GF-D8 (cell line): ENCODE results near the gene SSC5D.
A peak's percentile ranks its signal among the peaks of the same experiment; 100 is the strongest.

Experiments used
- DNase-seq: peaks from one replicate; lab custom pipeline; 2025; lab: John Stamatoyannopoulos, UW

The SSC5D gene

DNA sequence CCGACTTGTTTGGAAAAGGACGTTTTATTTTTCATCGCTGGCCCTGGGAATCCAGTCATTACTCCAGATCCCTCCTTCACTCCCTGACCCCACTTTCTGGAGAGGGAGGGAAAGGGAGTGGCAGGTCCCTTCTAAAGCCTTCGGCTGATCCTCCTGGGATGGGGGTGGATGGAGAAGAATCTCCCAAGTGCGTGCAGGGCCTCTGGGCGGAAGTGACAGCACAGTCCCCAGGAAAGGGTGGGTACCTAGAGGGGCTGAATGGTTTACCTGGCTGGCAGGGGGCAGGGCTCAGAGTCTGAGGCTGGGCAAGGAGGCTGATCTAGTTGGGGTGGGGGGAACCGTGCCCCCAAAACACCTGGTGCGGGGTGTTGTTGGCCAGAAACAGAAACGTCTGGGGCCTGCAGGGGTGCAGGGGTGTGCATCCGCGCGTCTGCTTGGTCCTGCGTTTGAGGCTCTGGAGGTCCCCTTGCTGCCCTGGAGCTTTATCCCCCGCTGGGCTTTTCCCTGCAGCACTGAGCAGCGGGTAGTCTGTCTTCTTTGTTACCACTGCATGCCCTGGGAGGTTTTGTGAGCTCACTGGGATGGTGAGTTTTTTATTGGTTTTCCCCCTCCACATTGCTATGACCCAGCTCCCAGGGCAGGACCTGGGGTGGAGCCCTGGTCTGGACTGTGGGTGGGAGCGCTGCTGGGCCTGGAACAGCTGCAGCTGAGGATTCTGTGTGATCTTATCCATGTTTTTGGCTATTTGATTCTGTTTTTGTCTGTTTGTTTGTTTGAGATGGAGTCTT is 14.8 kb upstream of the SSC5D start:
- DNase-seq, result no peak

DNA sequence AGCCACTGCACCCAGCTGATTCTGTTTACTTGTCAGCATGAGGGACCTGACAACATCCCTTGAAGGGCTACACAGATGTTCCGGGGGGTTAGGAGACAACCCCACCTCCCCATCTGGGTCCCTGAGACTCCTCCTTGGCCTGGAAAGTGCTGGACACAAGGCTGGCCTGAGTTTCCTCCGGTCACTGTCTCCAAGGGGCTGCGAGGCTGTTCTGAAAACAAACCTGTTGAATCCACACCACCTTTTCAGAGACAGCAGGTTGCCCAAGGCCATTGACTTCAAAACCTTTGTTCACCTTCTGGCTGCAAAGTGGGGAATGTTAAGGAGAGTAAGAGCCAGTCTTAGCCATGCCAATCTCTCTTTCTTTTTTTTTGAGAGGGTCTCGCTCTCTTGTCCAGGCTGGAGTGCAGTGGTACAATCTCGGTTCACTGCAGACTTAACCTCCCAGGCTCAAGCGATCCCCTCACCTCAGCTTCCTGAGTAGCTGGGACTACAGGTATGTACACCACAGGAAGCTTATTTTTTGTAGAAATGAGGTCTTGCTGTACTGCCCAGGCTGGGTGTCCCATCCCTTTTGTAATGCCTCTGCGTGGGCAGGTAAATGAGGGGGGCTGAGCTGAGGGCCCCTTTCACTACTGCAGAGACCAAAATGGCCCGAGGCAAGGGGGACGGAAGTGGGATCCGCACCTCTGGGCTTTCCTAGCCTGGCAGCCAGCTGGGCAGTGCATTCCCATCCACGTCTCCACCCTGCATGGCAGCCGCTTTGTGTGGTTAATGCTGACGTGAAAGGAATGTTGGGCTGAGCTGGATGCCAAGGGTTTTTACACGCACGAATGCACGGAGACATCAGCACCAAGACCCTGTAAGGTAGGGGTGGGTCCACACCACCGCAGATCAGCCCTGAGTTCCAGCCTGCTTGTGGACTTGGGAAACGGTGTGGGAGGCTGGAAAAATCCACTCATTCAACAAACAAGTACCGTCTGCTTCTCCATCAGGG is 13.7 kb upstream of the SSC5D start:
- no peak for DNase-seq

DNA sequence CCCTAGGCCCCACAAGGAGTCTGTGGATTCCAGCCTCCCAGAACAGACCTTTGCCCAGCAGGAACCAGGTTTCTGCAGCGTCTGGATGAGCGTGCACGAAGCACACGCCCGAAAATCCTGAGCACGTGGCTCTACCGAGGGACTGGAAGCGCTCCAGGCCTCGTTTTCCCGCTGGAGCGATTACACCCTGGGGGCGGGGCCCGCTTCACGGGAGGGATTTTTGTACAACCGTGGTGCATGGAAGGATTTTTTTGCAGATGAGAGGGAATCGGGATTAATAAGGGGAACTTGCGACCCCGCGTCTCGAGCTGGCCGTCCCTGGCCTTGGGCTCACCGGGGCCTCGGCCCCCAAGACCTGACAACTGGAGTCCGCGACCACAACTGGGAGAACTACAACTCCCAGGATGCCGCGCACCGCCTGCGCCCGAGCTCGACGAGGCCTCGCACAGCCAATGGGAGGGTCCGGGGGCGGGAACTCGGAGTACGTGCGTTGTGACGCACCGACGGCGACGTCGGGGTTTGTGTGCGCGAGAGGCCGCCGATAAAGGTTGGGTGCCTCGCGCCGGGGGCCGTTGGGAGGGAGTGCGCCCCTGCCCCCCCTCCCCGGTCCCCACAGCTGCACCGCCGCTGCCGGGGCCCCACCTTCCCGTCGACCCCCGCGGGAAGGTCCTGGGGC is 12.0 kb upstream of the SSC5D start, which contains the start of gene ZNF628:
Gene ZNF628, plus strand, starts transcription at position 518 of the 676 bp plus-strand sequence. CDS start 3,294 bp downstream, outside the sequence.
- peak; percentile 93 for DNase-seq

- no peak for DNase-seq
Observed at GRCh38 chr19:55477905-55478304, 10.3 kb upstream of the SSC5D start.

DNA sequence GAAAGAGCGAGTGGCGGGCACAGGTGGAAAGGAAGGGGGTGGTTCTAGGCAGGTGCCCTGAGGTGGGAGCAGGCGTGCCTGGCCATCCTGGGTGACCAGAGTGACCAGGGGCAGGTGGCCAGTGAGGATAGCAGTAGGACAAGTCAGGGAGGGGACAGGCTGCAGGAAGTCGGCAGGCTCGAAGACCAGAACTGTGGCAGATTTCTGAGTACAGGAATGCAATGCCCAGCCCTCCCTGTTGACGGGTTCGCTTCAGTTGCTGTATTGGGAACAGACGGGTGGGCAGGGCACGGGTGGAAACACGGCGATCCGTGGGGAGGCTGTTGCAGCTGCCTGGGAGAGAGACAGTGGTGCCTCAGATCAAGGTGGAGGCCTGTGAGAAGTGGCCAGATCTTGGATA is 9.9 kb upstream of the SSC5D start:
- DNase-seq, result no peak

DNA sequence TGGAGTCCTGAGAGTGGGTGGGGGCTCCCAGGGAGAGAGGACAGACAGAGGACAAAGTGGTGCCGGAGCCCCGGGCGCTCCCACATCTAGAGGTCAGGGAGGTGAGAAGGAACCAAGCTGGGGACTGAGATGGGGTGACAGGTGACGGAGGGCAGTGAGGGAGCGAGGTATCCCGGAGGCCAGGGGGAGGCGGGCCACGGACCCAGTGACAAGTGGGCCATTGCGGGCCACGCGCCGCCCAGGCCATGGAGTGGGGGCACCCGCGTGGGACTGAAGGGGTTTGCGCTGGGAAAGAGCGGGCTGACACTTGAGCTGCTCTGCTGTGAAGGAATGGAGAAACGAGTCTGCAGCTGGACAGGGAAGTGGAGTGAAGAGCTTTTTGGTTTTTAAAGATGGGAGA is 9.2 kb upstream of the SSC5D start:
- DNase-seq, result no peak

GRCh38 chr19:55479451-55480230 is 8.6 kb upstream of the SSC5D start:
- no peak for DNase-seq

GRCh38 chr19:55481148-55481793 is 7.0 kb upstream of the SSC5D start:
- no peak for DNase-seq

- DNase-seq, result no peak
Observed at GRCh38 chr19:55481794-55482155, 6.5 kb upstream of the SSC5D start.

GRCh38 chr19:55482156-55482961 is 5.9 kb upstream of the SSC5D start:
- DNase-seq, result no peak

DNA sequence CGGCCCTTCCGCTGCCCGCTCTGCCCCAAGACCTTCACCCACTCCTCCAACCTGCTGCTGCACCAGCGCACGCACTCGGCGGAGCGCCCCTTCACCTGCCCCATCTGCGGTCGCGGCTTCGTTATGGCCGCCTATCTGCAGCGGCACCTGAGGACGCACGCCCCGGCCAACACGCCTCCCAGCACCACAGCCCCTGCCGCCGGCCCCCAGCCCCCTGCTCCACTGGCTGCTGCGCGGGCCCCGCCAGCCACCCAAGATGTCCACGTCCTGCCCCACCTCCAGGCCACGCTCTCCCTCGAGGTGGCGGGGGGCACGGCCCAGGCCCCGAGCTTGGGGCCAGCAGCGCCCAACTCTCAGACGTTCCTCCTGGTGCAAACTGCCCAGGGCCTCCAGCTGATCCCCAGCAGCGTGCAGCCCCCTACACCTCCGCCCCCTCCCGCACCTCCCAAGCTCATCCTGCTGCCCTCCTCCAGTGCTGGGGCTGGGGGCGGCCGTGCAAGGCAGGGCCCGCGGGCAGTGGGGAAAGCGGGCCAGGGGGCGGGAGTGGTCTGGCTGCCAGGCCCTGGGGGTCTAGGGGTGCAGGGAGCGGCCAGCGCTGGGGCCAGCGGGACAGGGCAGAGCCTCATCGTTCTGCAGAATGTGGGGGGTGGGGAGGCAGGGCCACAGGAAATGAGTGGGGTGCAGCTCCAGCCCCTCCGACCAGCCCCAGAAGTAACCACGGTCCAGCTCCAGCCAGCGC is 5.1 kb upstream of the SSC5D start:
- no peak for DNase-seq

- DNase-seq, result no peak
Observed at GRCh38 chr19:55483706-55484592, 4.3 kb upstream of the SSC5D start.

GRCh38 chr19:55484593-55485438 is 3.4 kb upstream of the SSC5D start, which contains the start of gene NAT14:
Gene NAT14, plus strand, starts transcription at chr19:55485188. Its CDS starts 521 bp downstream, at chr19:55485709.
- no peak for DNase-seq

DNA sequence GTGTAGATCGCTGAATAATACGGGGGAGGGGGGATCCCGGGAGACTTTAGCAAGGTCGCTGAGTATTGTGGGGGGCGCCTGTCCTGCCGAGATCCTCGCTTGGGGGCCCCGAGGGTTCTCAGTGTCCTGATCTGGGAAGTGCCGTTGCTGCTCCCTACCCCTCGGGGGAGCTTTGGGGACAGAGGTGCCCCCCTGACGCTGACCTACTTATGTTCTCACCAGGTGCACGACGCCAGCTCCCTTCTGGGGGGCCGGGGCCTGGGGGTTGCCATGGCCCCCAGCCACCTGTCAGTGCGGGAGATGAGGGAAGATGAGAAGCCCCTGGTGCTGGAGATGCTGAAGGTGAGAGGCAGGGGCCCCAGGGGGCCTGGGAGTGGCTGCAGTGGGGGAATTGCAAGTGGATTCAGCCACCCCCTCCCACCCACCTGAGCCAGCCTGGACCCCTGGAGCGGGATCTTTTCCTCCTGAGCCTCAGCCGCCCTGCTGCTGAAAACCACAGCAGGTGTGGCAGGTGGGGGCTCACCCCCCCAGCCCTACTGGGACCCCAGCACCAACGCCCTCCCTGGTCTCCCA is 2.7 kb upstream of the SSC5D start:
- DNase-seq, result no peak

- no peak for DNase-seq
Observed at GRCh38 chr19:55486043-55486970, 1.9 kb upstream of the SSC5D start.
